Thymus (tissue), 11 donors: ENCODE results near the gene ARHGAP45. TPM values are rescaled to one million over a fixed set of nuclear protein-coding genes. Genes with fewer than 3 reads are reported as not detected.
A peak's percentile ranks its signal among the peaks of the same experiment; 100 is the strongest.

Source experiments
- DNase-seq, 9 donors: peaks; one replicate each; pipeline ENCODE4 v3.0.0-alpha.2; 2013; ENCODE audit warnings: low spot score in 9 of 9, low read depth in 6 of 9, missing footprints in 1 of 9
- H3K27ac ChIP-seq, 2 donors: one replicate each; pipeline ENCODE4 v1.5.1; 2013; ENCODE audit warnings: control low read depth in 1 of 2, low read depth in 1 of 2, low read length in 1 of 2, mild to moderate bottlenecking in 1 of 2, moderate library complexity in 1 of 2
- H3K27me3 ChIP-seq, 2 donors: one replicate each; pipeline ENCODE4 v1.5.1; 2013; ENCODE audit warnings: low read length in 1 of 2; ENCODE audit not compliant: control insufficient read depth in 2 of 2, insufficient read depth in 1 of 2
- H3K36me3 ChIP-seq, 2 donors: one replicate each; pipeline ENCODE4 v1.5.1; 2013; ENCODE audit warnings: low read length in 1 of 2, mild to moderate bottlenecking in 1 of 2, moderate library complexity in 1 of 2; ENCODE audit not compliant: control insufficient read depth in 2 of 2, insufficient read depth in 2 of 2
- H3K4me1 ChIP-seq, 2 donors: one replicate each; pipeline ENCODE4 v1.5.1; 2013; ENCODE audit warnings: low read length in 2 of 2; ENCODE audit not compliant: control insufficient read depth in 2 of 2, insufficient read depth in 2 of 2
- H3K4me3 ChIP-seq, 2 donors: one replicate each; pipeline ENCODE4 v1.5.1; 2013; ENCODE audit warnings: low read length in 2 of 2, control low read depth in 1 of 2, mild to moderate bottlenecking in 1 of 2
- H3K9me3 ChIP-seq, 2 donors: one replicate each; pipeline ENCODE4 v1.5.1; 2013; ENCODE audit warnings: low read length in 1 of 2, mild to moderate bottlenecking in 1 of 2; ENCODE audit not compliant: control insufficient read depth in 2 of 2, insufficient read depth in 1 of 2
- WGBS: extraction: QIAGEN DNeasy Blood & Tissue Kit; methylation state at CpG from one replicate; pipeline ENCODE4 v1.1.7; 2013; 5-methylcytosine and 5-hydroxymethylcytosine counted together
- polyA plus RNA-seq: library from polyadenylated mRNA; stranded (reverse); fragments of 200-250 nt; gene quantifications from one replicate; pipeline ENCODE4 v1.2.3, GENCODE V29; 2013
- total RNA-seq: library from RNA; stranded (reverse); fragments of 120-200 nt; gene quantifications from one replicate; pipeline ENCODE4 v1.2.4, GENCODE V29; 2013
- donor health status: healthy.

Gene ARHGAP45
- total and polyA plus RNA-seq, 2 donors, result 118 to 295 TPM

- Histone ChIP-seq H3K4me3 (no peak overlapping the region), H3K9me3 (no peaks in the 10 kb centered on the region), H3K36me3 (peaks cover 47 to 68% of the 10 kb centered on the region in 2 donors), H3K27me3 (peaks cover 0 to 4% of the 10 kb centered on the region in 2 donors), H3K4me1 (peaks cover 7 to 17% of the 10 kb centered on the region in 2 donors), H3K27ac (no peak overlapping the region)
- DNase-seq, result no peak
- 98% methylated on average over 89 of the region's 89 CpGs for WGBS
Observed at GRCh38 chr19:1108291-1109031, 41.5 kb downstream of the ARHGAP45 start.

GRCh38 chr19:1109032-1109551, 42.1 kb downstream of the ARHGAP45 start:
- Histone ChIP-seq H3K4me1 (peaks cover 9 to 20% of the 10 kb centered on the region in 2 donors), H3K4me3 (no peak overlapping the region), H3K27me3 (peaks cover 0 to 4% of the 10 kb centered on the region in 2 donors), H3K27ac (no peak overlapping the region), H3K36me3 (peaks cover 54 to 74% of the 10 kb centered on the region in 2 donors), H3K9me3 (no peaks in the 10 kb centered on the region)
- DNase-seq, result no peak
- WGBS, result 97% methylated on average over 48 of the region's 48 CpGs

GRCh38 chr19:1109697-1110671, 43.0 kb downstream of the ARHGAP45 start:
- peaks cover 9 to 17% of the 10 kb centered on the region in 2 donors for H3K4me1 ChIP-seq
- H3K4me3 ChIP-seq, result no peak overlapping the region
- H3K9me3 ChIP-seq, result no peaks in the 10 kb centered on the region
- peaks cover 0 to 1% of the 10 kb centered on the region in 2 donors for H3K27me3 ChIP-seq
- H3K27ac ChIP-seq, result no peak overlapping the region
- no peak for DNase-seq
- peaks cover 54 to 78% of the 10 kb centered on the region in 2 donors for H3K36me3 ChIP-seq
- 98% methylated on average over 54 of the region's 54 CpGs for WGBS

- Histone ChIP-seq H3K36me3 (peaks cover 56 to 85% of the 10 kb centered on the region in 2 donors), H3K27me3 (no peaks in the 10 kb centered on the region), H3K27ac (no peak overlapping the region), H3K9me3 (no peaks in the 10 kb centered on the region), H3K4me3 (no peak overlapping the region), H3K4me1 (peaks cover 3 to 11% of the 10 kb centered on the region in 2 donors)
- DNase-seq, result no peak
- 98% methylated on average over 18 of the region's 18 CpGs for WGBS
Observed at GRCh38 chr19:1110809-1111640, 44.1 kb downstream of the ARHGAP45 start.

DNA sequence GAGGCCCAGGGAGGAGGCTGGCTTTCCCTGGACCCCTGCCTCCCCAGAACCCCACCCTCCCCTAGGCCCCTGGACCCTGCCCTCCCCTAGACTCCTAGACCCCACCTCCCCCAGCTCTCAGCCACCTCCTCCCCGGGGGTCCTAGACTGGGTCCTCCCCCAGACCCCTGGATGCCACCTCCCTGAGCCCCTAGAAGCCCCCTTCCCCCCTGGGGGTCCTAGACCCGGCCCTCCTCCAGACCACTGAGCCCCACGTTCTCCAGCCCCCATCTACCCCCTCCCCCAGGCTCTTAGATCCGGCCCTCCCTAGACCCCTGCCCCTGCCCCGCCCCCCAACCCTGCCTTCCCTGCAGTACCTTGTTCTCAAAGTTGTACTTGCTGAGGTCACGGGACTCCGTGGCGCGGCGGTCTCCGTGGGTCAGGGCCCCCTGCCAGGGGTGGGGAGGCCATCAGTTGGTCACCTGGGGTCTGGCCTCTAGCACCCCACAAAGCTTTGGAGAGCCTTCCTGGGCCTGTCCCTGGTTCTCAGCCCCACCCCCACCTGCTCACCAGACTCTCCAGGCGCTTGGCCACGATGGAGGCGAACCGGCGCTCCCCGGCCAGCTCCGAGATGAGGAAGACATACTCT, 44.8 kb downstream of the ARHGAP45 start:
- Histone ChIP-seq H3K4me1 (peaks cover 3 to 11% of the 10 kb centered on the region in 2 donors), H3K9me3 (no peaks in the 10 kb centered on the region), H3K27ac (no peak overlapping the region), H3K36me3 (peaks cover 55 to 85% of the 10 kb centered on the region in 2 donors), H3K4me3 (no peak overlapping the region), H3K27me3 (no peaks in the 10 kb centered on the region)
- 98% methylated on average over 18 of the region's 18 CpGs for WGBS
- DNase-seq, result no peak

DNA sequence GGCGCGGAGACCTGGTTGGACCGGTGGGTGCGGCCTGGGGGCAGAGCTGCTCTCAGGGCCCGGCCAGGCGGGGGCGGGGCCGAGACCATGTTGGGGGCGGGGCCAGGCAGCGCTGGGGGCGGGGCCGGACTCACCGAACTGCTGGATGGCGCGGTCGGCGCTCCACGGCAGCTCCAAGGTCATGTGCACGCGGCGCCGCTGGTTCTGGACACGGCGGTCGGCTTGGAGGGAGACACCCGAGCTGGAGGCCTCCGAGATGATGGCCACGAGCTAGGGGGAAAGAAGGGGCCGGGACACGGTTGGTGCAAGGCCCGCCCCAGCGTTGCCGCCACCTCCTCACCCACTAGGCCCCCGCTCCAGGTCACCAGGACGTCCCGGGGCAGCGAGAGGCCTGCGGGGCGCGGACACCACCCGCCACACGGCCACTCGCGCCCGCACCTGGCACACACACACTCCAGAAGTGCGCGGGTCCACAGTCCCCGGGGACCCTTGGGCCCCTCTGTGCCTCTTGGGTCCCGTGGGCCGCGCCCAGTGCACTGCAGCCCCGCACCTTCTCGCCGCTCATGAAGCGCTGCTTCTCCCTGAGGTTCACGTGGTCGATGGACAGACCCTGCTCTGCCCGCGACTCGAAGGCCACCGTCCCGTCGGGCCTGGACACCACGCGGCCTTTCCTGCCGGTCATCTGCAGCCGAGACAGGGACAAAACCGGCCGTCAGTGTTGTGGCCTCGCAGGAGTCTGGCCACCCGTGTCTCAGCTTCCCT, 45.5 kb downstream of the ARHGAP45 start:
- H3K36me3 ChIP-seq, result peaks cover 55 to 85% of the 10 kb centered on the region in 2 donors
- H3K4me3 ChIP-seq, result no peak overlapping the region
- H3K4me1 ChIP-seq, result peaks cover 3 to 11% of the 10 kb centered on the region in 2 donors
- no peak for DNase-seq
- no peaks in the 10 kb centered on the region for H3K9me3 ChIP-seq
- H3K27ac ChIP-seq, result no peak overlapping the region
- WGBS, result 94% methylated on average over 71 of the region's 71 CpGs
- no peaks in the 10 kb centered on the region for H3K27me3 ChIP-seq

GRCh38 chr19:1113030-1113985, 46.3 kb downstream of the ARHGAP45 start:
- Histone ChIP-seq H3K36me3 (peaks cover 62 to 85% of the 10 kb centered on the region in 2 donors), H3K4me3 (peak overlapping the region in 1 of 2 donors; percentile 31), H3K27me3 (no peaks in the 10 kb centered on the region), H3K27ac (no peak overlapping the region), H3K9me3 (no peaks in the 10 kb centered on the region), H3K4me1 (peaks cover 3 to 11% of the 10 kb centered on the region in 2 donors)
- peak; percentile 58 to 87 (median 79) for DNase-seq
- whole genome bisulfite sequencing, result 46% methylated on average over 44 of the region's 44 CpGs
